Measurements from ENCODE around the gene FCER2.

The FCER2 gene

GRCh38 chr19:7716762-7717161 is 14.8 kb upstream of the FCER2 start:
- no peak for DNase-seq (ENCODE audit: low read depth, low spot score)
- no CpG with 5 or more reads among the region's 1 CpG for WGBS (ENCODE audit: insufficient coverage, insufficient read length)
- no peak overlapping the region for H3K27ac ChIP-seq (ENCODE audit: low read length)
- H3K4me1 ChIP-seq (ENCODE audit: control insufficient read depth, insufficient read depth, low read length): no peaks in the 10 kb centered on the region
- H3K4me3 ChIP-seq (ENCODE audit: low read length): no peak overlapping the region
- no peaks in the 10 kb centered on the region for H3K36me3 ChIP-seq (ENCODE audit: control insufficient read depth, insufficient read depth, low read length)
- H3K9me3 ChIP-seq (ENCODE audit: control insufficient read depth, insufficient read depth, low read length): no peaks in the 10 kb centered on the region
- no peaks in the 10 kb centered on the region for H3K27me3 ChIP-seq (ENCODE audit: control insufficient read depth, insufficient read depth, low read length)

- WGBS (ENCODE audit: insufficient coverage, insufficient read length): no CpG with 5 or more reads among the region's 1 CpG
- H3K4me1 ChIP-seq (ENCODE audit: control insufficient read depth, insufficient read depth, low read length): no peaks in the 10 kb centered on the region
- no peak for DNase-seq (ENCODE audit: low read depth, low spot score)
- no peak overlapping the region for H3K4me3 ChIP-seq (ENCODE audit: low read length)
- H3K9me3 ChIP-seq (ENCODE audit: control insufficient read depth, insufficient read depth, low read length): no peaks in the 10 kb centered on the region
- no peaks in the 10 kb centered on the region for H3K27me3 ChIP-seq (ENCODE audit: control insufficient read depth, insufficient read depth, low read length)
- no peaks in the 10 kb centered on the region for H3K36me3 ChIP-seq (ENCODE audit: control insufficient read depth, insufficient read depth, low read length)
- no peak overlapping the region for H3K27ac ChIP-seq (ENCODE audit: low read length)
These were observed 13.7 kb upstream of the FCER2 start for GRCh38 chr19:7715671-7716070.

GRCh38 chr19:7710616-7711015 is 8.7 kb upstream of the FCER2 start:
- Histone ChIP-seq H3K27me3 (ENCODE audit: control insufficient read depth, insufficient read depth, low read length) (no peaks in the 10 kb centered on the region), H3K4me3 (ENCODE audit: low read length) (no peak overlapping the region), H3K27ac (ENCODE audit: low read length) (no peak overlapping the region), H3K36me3 (ENCODE audit: control insufficient read depth, insufficient read depth, low read length) (no peaks in the 10 kb centered on the region), H3K9me3 (ENCODE audit: control insufficient read depth, insufficient read depth, low read length) (no peaks in the 10 kb centered on the region), H3K4me1 (ENCODE audit: control insufficient read depth, insufficient read depth, low read length) (no peaks in the 10 kb centered on the region)
- no CpG with 5 or more reads among the region's 5 CpGs for WGBS (ENCODE audit: insufficient coverage, insufficient read length)
- no peak for DNase-seq (ENCODE audit: low read depth, low spot score)

- Histone ChIP-seq H3K27me3 (ENCODE audit: control insufficient read depth, insufficient read depth, low read length) (no peaks in the 10 kb centered on the region), H3K4me3 (ENCODE audit: low read length) (no peak overlapping the region), H3K36me3 (ENCODE audit: control insufficient read depth, insufficient read depth, low read length) (no peaks in the 10 kb centered on the region), H3K9me3 (ENCODE audit: control insufficient read depth, insufficient read depth, low read length) (no peaks in the 10 kb centered on the region), H3K27ac (ENCODE audit: low read length) (no peak overlapping the region), H3K4me1 (ENCODE audit: control insufficient read depth, insufficient read depth, low read length) (no peaks in the 10 kb centered on the region)
- no peak for DNase-seq (ENCODE audit: low read depth, low spot score)
- no CpG with 5 or more reads among the region's 10 CpGs for WGBS (ENCODE audit: insufficient coverage, insufficient read length)
These were observed 8.1 kb upstream of the FCER2 start for GRCh38 chr19:7709932-7710460.

DNA sequence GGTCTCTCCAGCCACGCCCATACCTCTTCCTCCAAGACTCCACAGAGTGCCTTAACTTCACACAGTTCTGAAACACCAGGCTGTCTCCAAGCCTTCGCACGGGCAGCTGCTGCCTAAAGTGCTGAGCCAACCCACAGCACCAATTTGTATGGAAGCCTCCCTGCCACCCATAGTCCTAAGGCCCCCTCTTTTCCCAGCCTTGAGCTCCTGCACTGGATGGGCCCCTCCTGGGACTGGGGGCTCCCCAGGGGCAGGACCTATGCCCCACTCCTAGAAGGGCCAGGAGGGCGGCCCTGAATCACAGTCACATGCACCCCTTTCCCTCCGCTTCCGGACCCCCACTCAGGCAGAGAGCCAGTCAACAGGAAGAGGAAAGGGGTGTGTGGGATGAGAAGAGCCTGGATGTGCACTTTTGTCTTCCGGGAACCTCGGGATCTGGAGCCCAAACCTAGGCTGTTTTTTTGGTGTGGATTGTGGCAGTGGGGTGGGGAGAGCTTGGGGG is 5.1 kb upstream of the FCER2 start:
- Histone ChIP-seq H3K4me3 (ENCODE audit: low read length) (no peak overlapping the region), H3K9me3 (ENCODE audit: control insufficient read depth, insufficient read depth, low read length) (no peaks in the 10 kb centered on the region), H3K27ac (ENCODE audit: low read length) (no peak overlapping the region), H3K36me3 (ENCODE audit: control insufficient read depth, insufficient read depth, low read length) (no peaks in the 10 kb centered on the region), H3K4me1 (ENCODE audit: control insufficient read depth, insufficient read depth, low read length) (no peaks in the 10 kb centered on the region), H3K27me3 (ENCODE audit: control insufficient read depth, insufficient read depth, low read length) (no peaks in the 10 kb centered on the region)
- no peak for DNase-seq (ENCODE audit: low read depth, low spot score)
- WGBS (ENCODE audit: insufficient coverage, insufficient read length): no CpG with 5 or more reads among the region's 8 CpGs

GRCh38 chr19:7706188-7706954 is 4.4 kb upstream of the FCER2 start:
- H3K27ac ChIP-seq (ENCODE audit: low read length): no peak overlapping the region
- no peaks in the 10 kb centered on the region for H3K27me3 ChIP-seq (ENCODE audit: control insufficient read depth, insufficient read depth, low read length)
- no peaks in the 10 kb centered on the region for H3K9me3 ChIP-seq (ENCODE audit: control insufficient read depth, insufficient read depth, low read length)
- no peaks in the 10 kb centered on the region for H3K36me3 ChIP-seq (ENCODE audit: control insufficient read depth, insufficient read depth, low read length)
- H3K4me1 ChIP-seq (ENCODE audit: control insufficient read depth, insufficient read depth, low read length): no peaks in the 10 kb centered on the region
- no CpG with 5 or more reads among the region's 14 CpGs for WGBS (ENCODE audit: insufficient coverage, insufficient read length)
- H3K4me3 ChIP-seq (ENCODE audit: low read length): no peak overlapping the region
- DNase-seq (ENCODE audit: low read depth, low spot score): no peak

DNA sequence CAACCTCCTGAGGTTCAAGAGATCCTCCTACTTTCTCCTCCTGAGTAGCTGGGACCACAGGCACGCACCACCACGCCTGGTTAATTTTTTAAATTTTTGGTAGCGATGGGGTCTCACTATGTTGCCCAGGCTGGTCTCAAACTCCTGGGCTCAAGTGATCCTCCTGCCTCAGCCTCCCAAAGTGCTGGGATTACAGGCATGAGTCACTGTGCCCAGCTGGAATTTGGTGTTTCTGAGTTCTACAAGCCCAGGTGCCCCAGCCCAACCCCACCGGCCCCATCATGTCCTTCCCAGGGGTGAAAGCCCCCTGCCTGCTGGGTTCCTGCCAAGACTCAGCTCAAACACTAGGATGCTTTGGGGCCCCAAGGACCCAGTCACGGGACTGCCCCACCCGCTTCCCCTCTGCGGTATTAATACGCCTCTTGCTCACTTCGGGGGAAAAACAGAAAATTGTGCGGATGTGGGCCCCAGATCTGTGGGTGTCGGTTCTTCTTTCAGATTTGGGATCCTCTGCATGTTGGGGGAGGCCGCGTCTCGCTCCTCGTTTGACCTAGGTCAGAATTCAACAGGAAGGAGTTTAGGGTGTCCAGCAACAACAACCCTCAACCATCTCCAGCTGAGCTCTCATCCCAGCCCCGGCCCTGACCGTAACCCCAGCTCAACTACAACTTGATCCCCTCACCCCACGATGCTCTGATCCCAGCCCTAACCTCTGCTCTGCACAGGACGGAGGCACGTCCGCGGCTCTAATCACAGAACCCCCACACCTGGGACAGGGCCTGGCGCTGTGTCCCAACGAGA is 3.7 kb upstream of the FCER2 start:
- no peaks in the 10 kb centered on the region for H3K4me1 ChIP-seq (ENCODE audit: control insufficient read depth, insufficient read depth, low read length)
- no peaks in the 10 kb centered on the region for H3K36me3 ChIP-seq (ENCODE audit: control insufficient read depth, insufficient read depth, low read length)
- no peak overlapping the region for H3K27ac ChIP-seq (ENCODE audit: low read length)
- no peak overlapping the region for H3K4me3 ChIP-seq (ENCODE audit: low read length)
- no peak for DNase-seq (ENCODE audit: low read depth, low spot score)
- WGBS (ENCODE audit: insufficient coverage, insufficient read length): no CpG with 5 or more reads among the region's 24 CpGs
- no peaks in the 10 kb centered on the region for H3K9me3 ChIP-seq (ENCODE audit: control insufficient read depth, insufficient read depth, low read length)
- H3K27me3 ChIP-seq (ENCODE audit: control insufficient read depth, insufficient read depth, low read length): no peaks in the 10 kb centered on the region

GRCh38 chr19:7704280-7705060 is 2.5 kb upstream of the FCER2 start:
- no peaks in the 10 kb centered on the region for H3K36me3 ChIP-seq (ENCODE audit: control insufficient read depth, insufficient read depth, low read length)
- no peak for DNase-seq (ENCODE audit: low read depth, low spot score)
- no peak overlapping the region for H3K27ac ChIP-seq (ENCODE audit: low read length)
- no CpG with 5 or more reads among the region's 6 CpGs for WGBS (ENCODE audit: insufficient coverage, insufficient read length)
- H3K27me3 ChIP-seq (ENCODE audit: control insufficient read depth, insufficient read depth, low read length): no peaks in the 10 kb centered on the region
- H3K9me3 ChIP-seq (ENCODE audit: control insufficient read depth, insufficient read depth, low read length): no peaks in the 10 kb centered on the region
- H3K4me3 ChIP-seq (ENCODE audit: low read length): no peak overlapping the region
- H3K4me1 ChIP-seq (ENCODE audit: control insufficient read depth, insufficient read depth, low read length): no peaks in the 10 kb centered on the region

DNA sequence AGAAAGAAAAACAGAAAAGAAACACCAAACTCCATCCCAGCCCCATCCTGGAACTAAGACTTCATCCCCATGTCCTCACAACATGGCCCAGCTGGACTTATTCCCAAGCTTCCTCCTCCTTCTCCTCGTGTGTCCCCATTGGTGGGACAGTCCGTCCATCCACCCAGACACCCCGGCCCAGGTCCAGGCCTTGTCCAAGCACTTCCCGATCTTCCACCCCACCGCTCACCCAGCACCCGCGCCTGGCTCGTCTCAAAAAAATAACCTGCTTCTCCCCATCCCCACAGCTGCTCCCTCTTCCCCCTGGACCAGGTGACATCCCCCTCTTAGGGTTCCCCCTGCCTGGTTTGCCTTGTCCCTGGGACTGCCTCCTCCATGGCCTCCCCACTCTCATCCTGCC is 1.4 kb upstream of the FCER2 start:
- H3K27ac ChIP-seq (ENCODE audit: low read length): no peak overlapping the region
- H3K9me3 ChIP-seq (ENCODE audit: control insufficient read depth, insufficient read depth, low read length): no peaks in the 10 kb centered on the region
- no peak for DNase-seq (ENCODE audit: low read depth, low spot score)
- WGBS (ENCODE audit: insufficient coverage, insufficient read length): no CpG with 5 or more reads among the region's 8 CpGs
- H3K4me3 ChIP-seq (ENCODE audit: low read length): no peak overlapping the region
- 0 out of 2 replicates have a peak, but pooled peaks cover 2% of the 10 kb centered on the region for H3K4me1 ChIP-seq (ENCODE audit: control insufficient read depth, insufficient read depth, low read length)
- no peaks in the 10 kb centered on the region for H3K27me3 ChIP-seq (ENCODE audit: control insufficient read depth, insufficient read depth, low read length)
- H3K36me3 ChIP-seq (ENCODE audit: control insufficient read depth, insufficient read depth, low read length): no peaks in the 10 kb centered on the region

GRCh38 chr19:7701049-7701653 is 780 bp downstream of the FCER2 start:
- H3K27me3 ChIP-seq (ENCODE audit: control insufficient read depth, insufficient read depth, low read length): no peaks in the 10 kb centered on the region
- H3K4me3 ChIP-seq (ENCODE audit: low read length): no peak overlapping the region
- H3K36me3 ChIP-seq (ENCODE audit: control insufficient read depth, insufficient read depth, low read length): no peaks in the 10 kb centered on the region
- H3K4me1 ChIP-seq (ENCODE audit: control insufficient read depth, insufficient read depth, low read length): 0 out of 2 replicates have a peak, but pooled peaks cover 4% of the 10 kb centered on the region
- no peak overlapping the region for H3K27ac ChIP-seq (ENCODE audit: low read length)
- WGBS (ENCODE audit: insufficient coverage, insufficient read length): no CpG with 5 or more reads among the region's 12 CpGs
- no peak for DNase-seq (ENCODE audit: low read depth, low spot score)
- no peaks in the 10 kb centered on the region for H3K9me3 ChIP-seq (ENCODE audit: control insufficient read depth, insufficient read depth, low read length)

Measured in iPS DF 6.9 (cell line).